OCI-LY7 (cell line): ENCODE measurements around the gene FTCDNL1.

ENCODE experiments used
- EZH2phosphoT487 ChIP-seq: fragments of 200-600 bp; sonication (generic); IDR thresholded peaks from 2 replicates; pipeline ENCODE4 v1.6.1; 2018; ENCODE audit warnings: low read depth, borderline replicate concordance, mild to moderate bottlenecking, mixed run types, antibody characterized with exemption, low read length, moderate library complexity, mixed read lengths
- TF ChIP-seq, protein P1 (sequence below): fragments of 200-600 bp; sonication (generic); conservative IDR thresholded peaks from 2 replicates; pipeline ENCODE4 v1.5.1; 2014; ENCODE audit warnings: mild to moderate bottlenecking, antibody characterized with exemption, low read length, moderate library complexity, mixed read lengths

DNA sequence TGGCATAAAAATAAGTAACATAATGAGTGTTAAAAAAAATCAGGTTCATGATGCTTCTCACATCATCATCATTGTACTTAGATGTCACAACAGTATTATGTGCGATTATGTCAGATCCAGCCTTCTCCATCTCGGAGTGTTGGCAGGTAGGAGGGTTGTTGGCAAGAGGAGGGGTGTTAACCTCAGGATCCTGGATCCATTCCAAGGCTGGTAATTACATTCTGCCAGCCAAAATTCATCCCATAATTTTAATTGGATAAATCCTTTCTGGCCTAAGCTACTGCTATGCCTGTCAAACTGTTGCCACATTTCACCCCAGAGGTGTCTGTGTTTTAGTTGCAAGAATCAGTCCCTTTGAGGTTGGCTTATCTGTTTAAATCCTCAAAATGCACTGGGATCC, 891 bp upstream of the FTCDNL1 start:
- TF ChIP-seq, protein P1, sequence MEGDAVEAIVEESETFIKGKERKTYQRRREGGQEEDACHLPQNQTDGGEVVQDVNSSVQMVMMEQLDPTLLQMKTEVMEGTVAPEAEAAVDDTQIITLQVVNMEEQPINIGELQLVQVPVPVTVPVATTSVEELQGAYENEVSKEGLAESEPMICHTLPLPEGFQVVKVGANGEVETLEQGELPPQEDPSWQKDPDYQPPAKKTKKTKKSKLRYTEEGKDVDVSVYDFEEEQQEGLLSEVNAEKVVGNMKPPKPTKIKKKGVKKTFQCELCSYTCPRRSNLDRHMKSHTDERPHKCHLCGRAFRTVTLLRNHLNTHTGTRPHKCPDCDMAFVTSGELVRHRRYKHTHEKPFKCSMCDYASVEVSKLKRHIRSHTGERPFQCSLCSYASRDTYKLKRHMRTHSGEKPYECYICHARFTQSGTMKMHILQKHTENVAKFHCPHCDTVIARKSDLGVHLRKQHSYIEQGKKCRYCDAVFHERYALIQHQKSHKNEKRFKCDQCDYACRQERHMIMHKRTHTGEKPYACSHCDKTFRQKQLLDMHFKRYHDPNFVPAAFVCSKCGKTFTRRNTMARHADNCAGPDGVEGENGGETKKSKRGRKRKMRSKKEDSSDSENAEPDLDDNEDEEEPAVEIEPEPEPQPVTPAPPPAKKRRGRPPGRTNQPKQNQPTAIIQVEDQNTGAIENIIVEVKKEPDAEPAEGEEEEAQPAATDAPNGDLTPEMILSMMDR: no peak
- no peak for TF ChIP-seq EZH2phosphoT487
